HFF-Myc (cell line): ENCODE data around the gene IMPDH2.

Experiments used
- DNase-seq: peaks from one replicate; pipeline ENCODE4 v3.0.0-alpha.2; 2011; ENCODE audit warnings: low read depth; ENCODE audit errors: extremely low read depth
- H3K4me3 ChIP-seq: replicated peaks from 2 replicates; pipeline ENCODE4 v1.5.1; 2011; ENCODE audit warnings: low read depth, mild to moderate bottlenecking, control low read depth, low read length
- TF ChIP-seq, protein P1 (sequence below): IDR thresholded peaks from 2 replicates; pipeline ENCODE4 v1.5.1; 2012; ENCODE audit warnings: mild to moderate bottlenecking, low read depth, low read length, control low read depth; ENCODE audit errors: missing control alignments

The IMPDH2 gene

DNA sequence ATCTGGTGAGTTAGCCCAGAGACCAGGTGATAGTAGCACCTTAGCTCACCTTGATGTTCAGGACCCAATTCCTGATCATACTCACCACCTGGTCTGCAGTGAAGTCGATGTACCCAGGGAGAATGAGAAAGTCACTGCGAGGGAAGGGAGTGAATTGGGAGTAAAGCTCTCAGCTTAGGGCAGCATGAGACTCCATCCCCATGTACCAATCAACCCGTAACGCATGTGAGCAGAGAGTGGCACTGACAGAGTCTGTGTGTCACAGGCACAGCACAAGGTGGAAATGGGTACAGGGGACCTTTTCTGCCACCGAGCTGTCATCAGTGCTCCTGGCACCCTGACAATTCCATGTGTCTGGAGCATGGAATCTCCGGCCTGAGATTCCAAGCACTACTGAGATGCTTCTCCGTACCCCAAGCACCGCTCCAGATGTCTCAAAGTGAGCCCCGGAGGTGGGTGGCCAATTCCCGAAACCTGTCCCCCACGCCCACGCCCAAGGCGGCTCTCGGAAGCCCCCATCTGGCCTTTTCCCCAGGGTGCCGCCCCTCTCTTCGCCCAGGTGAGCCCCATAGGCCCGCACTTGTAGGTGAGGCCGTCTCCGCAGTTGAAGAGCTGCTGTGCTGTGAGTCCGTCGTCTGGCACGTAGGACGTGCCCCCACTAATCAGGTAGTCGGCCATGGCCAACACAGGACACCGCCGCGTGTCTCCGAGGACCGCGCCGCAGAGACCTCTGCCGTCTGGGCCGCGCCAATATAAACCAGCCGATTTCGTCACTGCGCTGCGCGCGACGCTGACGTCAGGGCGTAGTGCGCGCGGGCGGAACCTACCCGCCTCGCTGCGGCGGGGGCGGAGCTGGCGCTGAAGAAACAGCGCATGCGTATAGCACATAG lies at the start of gene IMPDH2:
IMPDH2 (minus strand) TSS at position 726 of the 890 bp plus-strand sequence; CDS start at position 678, 48 bp downstream.
- peak; percentile 71 for DNase-seq
- TF ChIP-seq, protein P1, sequence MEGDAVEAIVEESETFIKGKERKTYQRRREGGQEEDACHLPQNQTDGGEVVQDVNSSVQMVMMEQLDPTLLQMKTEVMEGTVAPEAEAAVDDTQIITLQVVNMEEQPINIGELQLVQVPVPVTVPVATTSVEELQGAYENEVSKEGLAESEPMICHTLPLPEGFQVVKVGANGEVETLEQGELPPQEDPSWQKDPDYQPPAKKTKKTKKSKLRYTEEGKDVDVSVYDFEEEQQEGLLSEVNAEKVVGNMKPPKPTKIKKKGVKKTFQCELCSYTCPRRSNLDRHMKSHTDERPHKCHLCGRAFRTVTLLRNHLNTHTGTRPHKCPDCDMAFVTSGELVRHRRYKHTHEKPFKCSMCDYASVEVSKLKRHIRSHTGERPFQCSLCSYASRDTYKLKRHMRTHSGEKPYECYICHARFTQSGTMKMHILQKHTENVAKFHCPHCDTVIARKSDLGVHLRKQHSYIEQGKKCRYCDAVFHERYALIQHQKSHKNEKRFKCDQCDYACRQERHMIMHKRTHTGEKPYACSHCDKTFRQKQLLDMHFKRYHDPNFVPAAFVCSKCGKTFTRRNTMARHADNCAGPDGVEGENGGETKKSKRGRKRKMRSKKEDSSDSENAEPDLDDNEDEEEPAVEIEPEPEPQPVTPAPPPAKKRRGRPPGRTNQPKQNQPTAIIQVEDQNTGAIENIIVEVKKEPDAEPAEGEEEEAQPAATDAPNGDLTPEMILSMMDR: no peak

DNA sequence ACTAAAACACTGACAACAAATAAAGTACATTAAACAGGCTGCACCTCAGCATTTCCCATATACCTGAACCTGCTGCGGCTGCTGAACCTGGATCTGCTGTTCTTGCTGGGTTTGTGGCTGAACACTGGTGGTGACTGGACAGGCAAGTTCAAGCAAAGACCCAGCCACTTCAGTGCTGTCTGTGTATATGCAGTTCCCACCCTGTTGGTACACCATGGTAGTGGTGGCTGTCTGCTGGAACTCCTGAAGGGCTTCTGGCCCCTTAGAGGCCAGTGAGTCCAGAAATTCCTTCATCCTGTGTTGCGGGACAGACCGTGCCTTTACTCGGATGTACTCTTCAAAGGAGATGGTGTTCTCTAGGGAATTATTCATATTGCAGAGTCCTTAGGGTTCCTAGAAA lies 47.4 kb upstream of the IMPDH2 start:
- no peak overlapping the region for H3K4me3 ChIP-seq
- DNase-seq: no peak
- TF ChIP-seq, protein P1: no peak

More for the DNA sequence above, at the start of gene IMPDH2:
- H3K4me3 ChIP-seq: peak within 1 kb of the TSS; percentile 92

DNA sequence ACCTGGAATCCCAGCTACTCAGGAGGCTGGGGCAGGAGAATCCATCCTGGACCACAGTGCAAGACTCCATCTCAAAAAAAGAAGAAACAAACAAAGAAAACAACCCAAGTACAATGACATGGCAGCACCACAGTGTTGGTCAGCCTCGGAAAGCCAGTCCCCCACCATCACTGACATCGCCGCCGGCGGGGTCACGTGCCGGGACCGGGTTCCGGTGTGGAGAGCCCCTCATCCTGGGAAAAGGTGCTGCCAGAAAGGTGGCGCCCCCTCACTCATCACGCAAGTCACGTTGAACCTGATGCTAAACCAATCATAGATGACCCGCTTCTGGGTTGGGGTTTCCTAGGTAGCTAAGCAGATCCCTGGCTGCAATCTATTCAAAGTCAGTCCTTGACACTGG lies 46.9 kb upstream of the IMPDH2 start:
- no peak for DNase-seq
- no peak overlapping the region for H3K4me3 ChIP-seq
- TF ChIP-seq, protein P1: no peak

DNA sequence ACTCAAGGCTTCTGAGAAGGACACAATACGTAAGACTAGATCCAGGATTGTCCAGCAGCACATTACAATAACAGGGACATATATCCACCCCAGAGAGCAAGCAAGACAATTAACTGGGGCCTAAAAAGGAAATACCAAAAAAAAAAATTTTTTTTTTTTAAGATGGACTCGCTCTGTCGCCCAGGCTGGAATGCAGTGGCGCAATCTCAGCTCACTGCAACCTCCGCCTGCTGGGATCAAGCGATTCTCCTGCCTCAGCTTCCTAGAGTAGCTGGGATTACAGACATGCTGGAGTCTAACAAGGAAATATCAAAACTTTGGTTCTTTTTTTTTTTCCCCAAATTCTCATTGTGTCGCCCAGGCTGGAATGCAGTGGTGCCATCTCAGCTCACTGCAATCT lies 28.8 kb upstream of the IMPDH2 start:
- TF ChIP-seq, protein P1: no peak
- DNase-seq: no peak
- H3K4me3 ChIP-seq: no peak overlapping the region

DNA sequence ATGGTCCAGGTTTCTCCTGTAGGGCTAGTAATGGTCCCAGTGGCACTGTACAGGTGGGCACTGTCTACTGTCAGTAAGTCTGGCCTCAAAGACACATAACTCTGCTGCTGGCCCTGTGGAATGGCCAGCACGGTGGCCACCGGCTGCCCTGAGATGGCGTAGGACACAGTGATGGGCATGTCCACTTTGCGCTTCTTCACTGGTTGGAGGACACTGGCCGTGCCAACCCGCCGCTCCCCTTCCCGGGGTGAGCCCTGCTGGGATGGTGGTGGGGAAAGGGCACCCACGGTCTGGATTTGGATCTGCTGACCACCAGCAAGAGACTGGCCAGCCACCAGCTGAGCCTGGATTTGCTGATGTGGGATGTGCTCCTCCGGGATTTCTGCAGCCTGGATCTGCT lies 28.1 kb upstream of the IMPDH2 start:
- TF ChIP-seq, protein P1: no peak
- no peak overlapping the region for H3K4me3 ChIP-seq
- DNase-seq: no peak

DNA sequence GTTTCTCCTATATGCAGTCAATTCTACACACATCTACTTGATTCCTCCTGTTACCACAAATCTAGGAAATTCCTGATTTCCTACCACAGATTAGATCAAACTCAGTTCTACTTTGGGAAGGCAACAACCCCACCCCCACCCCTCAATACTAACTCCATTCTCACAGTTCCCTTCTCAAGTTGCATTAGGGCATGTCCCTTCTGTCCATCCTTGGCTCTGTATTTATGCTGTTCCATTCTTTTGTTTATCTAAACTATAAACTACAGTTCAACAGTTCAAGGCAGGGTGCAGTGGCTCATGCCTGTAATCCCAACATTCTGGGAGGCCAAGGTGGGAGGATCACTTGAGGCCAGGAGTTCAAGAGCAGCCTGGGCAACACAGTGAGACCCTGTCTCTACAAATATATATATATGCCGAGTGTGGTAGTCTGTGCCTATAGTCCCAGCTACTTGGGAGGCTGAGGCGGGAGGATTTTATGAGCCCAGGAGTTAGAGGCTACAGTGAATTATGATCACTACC lies 25.2 kb upstream of the IMPDH2 start:
- TF ChIP-seq, protein P1: no peak
- no peak overlapping the region for H3K4me3 ChIP-seq
- DNase-seq: no peak
